HG03439 (cell line): ENCODE results near the gene USP2.

Source experiments
- ATAC-seq: cut with Tn5 transposase; IDR thresholded peaks from one replicate; pipeline ENCODE4 v1.9.1; 2021; ENCODE audit warnings: mild to moderate bottlenecking, moderate library complexity; ENCODE audit not compliant: unreplicated experiment

The USP2 gene

DNA sequence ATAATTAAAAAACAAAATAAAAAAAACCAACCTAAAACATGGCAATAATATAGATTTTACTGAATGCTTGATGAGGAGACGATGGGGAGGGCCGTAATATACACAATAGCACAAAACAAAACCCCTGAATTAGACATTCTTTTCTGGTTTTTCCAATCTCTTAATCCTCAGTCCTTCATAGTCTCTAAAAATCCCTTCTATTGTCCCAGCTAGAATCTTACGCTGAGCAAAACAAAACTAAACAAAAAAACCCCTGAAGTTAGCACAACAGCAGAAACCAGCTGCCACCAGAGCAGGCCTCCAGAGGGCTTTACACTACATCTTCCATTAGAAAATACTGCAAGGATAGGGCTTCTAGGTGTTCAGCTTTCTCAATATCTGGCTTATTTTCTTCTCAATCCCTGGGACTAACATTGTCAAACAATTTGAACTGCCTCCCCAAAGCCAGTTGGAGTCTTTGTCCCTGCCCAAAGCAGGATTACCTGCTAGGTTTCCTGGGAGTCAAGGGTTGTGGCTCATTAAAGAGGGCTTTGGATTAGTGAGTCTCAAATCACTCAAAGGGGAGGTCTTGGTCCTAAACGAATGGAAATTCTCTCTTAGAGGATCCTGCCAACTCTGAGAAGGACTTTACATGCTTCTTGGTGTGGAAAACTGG is 49.3 kb downstream of the USP2 start:
- ATAC-seq = no peak

DNA sequence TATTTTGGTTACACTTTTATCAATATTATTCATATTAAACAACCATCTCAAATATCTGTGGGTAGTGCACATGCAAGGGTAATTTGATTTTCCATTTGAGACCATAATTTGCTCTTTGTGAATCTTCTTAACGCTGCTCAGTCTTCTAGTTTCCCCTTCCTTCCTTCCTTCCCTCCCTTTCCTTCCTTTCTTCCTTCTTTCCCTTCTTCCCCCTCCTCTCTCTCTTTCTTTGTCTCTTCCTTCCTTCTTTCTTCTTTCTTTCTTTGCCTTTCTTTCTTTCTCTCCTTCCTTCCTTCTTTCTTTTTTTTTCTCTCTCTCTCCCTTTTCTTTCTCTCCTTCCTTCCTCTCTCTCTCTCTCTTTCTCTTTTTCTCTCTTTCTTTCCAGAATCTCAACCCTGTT is 51.3 kb downstream of the USP2 start:
- ATAC-seq = no peak

DNA sequence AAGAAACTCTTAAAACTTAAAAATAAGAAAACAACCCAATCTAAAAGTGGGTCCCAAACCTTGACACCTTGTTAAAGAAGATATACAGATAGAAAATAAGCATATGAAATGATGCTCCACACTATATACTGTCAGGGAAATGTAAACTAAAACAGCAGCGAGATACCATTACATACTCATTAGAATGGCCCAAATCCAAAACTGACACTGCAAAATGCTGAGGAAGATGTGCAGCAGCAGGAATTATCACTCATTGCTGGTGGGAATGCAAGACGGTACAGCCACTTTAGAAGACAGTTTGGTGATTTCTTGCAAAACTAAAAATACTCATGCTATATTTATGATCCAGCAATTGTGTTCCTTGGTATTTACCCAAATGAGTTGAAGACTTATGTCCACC is 52.2 kb downstream of the USP2 start:
- ATAC-seq = no peak

DNA sequence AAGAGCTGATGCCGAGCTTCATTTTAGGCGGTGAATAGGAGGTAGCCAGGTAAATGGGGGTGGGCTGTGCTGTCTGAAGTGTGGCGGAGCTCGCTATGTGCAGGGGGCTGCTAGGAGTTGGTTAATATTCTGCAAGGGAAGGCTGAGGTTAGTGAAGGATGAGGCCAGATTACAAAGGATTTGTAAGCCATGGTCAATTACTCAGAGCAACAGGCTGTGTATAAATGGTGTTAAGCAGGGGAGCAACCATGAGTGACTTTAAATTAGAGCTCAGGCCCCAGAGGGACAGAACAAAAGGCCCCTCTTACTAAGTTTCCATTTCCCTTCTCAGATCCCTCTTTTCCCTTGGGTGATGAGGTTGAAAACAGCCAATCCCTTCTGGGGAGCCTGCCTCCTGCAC is 57.3 kb downstream of the USP2 start:
- no peak for ATAC-seq

DNA sequence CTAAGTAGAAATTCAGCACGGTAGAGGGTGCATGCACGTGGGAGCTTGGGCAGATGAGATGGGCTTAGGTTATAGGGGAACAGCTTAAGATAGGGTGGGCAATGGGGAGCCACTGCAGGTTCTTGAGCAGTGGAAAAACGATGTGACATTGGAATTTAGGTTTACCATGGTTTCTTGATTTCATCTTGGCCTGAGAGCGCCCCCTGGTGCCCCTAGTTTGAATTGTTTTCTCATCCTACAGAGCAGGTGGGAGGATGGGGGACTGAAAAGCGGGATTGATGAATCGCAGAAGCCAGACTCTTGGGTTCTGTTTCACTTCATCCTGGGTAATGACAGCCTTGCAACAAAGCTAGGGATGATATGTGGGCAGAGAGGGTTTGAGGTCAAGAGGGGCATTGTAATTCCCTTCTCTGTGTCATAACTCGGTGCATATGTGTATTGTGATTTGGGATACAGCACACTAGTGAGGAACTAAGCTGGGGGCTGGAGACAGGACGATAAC is 57.9 kb downstream of the USP2 start:
- no peak for ATAC-seq

DNA sequence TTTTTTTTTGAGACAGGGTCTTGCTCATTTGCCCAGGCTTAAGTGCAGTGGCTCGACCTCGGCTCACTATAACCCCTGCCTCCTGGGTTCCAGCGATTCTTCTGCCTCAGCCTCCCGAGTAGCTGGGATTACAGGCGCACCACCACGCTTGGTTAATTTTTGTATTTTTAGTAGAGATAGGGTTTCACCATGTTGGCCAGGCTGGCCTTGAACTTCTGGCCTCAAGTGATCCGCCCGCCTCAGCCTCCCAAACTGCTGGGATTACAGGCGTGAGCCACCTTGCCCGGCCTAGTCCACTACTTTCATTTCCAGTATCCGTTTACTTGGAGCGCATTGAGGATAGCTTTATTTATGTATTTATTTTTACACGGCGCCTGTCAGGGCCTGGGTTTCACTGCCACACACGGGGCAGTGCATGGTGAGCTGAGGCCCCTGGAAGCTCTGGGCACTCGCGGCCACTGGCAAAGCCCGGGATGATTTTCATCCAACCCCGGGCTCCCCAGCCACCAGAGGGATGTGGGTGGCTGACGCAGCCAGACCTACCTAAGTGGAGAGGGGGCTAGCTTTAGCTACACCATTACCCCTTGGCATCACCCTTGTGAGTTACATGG is 58.5 kb downstream of the USP2 start:
- ATAC-seq = no peak

DNA sequence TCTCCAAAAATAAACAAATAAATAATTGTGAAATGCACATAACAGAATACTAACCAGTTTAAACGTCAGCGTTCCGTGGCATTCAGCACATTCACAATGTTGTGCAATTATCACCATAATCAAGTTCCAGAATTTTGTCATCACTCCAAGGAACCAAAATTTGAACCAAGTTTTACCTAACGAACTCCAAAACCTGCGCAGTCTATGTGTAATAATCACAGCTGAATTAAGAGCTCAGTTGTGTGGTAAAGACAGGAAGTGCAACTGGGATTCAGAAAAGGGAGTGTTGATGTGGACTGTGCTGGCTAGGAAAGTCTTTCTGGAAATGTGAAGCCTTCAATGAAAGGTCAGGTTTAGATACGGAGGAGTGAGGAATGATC is 59.1 kb downstream of the USP2 start:
- no peak for ATAC-seq

DNA sequence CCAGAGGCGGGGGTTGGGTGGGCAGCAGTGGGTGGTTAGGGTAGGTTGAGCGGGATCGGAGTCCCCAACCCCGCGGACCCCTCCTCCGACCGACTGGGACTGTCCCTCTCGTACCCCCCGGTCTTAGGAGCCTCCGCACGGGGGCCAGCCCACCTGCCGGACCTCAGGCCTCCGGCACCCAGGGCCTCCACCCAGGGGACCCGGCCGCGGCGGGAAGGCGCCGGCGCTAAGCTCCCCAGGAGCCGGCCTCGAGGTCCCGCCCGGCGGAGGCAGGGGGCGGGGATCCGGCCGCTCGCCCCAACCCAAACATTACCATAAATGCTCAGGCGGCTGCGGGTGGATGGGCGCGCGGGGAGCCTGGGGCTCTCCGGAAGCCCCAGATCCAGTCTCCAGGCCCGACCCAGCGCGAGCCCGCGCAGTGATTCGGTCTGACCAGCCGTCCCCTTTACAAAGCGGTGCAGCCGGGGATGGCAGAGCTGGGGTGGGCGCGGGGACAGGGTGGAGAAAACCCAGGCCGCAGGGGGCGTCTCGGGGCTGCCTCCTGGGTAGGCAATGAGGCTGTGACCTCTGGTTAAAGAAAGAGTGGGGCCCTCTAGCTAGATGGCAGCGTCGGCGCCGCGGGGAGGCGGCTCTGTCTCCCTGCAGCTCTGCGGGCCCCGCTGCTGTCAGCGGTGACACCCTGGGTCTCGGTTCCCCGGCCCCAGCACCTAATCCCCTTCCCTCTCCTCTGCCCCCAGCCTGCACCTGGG is 60.5 kb downstream of the USP2 start:
- ATAC-seq = no peak

DNA sequence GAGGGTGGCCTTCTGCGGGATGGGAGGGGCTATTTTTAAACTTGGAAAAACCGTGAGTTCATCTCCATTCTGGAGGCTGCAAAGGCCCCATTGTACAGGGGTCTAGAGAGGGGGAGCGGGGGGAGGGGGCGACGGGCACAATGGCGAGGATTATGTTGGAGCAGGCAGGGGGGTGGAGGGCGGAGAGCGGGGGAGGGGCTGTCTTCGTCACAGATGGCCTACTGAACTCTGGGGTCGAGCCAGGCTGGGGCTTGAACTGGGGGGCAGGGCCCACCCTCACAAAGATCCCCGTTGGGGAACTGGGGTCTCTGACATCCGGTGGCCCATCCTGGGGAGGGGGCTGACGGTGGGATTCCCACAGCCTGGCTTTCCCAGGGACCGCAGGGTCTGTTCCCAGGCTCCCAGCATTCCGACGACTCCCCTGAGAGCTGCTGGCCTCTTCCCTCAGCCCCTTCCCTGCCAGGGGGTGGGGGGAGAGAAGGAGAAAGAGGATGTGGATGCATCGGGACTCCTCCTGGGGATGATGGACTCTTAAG is 61.2 kb downstream of the USP2 start:
- ATAC-seq = no peak

DNA sequence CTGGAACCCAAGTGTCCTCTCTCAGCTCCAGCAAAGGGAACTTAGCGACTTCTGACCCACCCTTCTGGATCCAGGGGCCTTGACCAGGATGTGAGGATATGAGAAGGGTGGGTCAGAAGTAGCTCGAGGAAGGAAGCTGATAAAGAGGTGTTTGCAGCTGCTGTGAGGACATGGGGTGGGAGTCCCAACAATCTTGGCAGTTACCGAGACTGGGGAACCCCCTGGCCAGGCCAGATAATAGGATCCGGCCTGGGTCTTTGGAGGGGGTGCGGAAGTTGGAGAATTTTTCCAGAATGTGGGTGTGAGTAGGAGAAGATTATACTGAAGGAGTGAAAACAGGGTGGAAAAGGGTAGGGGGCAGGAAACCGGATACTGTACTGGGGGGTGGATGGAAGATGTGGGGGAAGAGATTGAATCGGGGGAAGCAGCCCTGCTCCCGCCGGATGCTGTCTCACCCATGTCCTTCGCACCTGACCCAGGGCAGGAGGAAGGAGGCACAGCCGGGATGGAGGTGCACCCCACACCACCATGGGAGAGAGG is 61.7 kb downstream of the USP2 start:
- ATAC-seq = no peak

DNA sequence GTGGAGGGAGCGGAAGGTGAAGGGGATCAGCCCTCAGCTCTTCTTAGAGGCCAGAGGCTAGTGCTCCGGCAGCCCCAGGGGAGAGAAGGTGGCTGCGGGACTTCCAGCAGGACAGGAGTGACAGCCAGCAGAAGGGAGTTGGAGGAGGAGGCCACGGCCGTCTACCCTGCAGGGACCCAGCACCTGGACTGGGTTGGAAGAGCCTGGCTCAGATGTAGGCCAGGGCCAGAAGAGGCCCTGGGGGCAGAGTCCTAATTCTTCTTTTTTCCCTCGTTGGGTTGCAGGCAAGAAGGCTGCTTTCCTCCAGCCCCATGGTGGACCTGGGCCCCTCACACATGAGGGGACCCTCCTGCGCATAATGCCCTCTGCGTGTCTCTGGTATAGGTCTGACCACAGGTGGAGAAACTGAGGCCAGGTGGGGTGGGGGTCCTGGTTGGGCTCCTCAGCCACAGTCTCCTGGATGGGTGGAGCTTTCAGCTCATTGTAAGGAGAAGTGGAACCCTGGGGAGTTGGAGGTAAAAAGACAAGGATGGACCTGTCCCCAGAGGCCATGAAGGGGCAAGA is 62.3 kb downstream of the USP2 start:
- no peak for ATAC-seq

DNA sequence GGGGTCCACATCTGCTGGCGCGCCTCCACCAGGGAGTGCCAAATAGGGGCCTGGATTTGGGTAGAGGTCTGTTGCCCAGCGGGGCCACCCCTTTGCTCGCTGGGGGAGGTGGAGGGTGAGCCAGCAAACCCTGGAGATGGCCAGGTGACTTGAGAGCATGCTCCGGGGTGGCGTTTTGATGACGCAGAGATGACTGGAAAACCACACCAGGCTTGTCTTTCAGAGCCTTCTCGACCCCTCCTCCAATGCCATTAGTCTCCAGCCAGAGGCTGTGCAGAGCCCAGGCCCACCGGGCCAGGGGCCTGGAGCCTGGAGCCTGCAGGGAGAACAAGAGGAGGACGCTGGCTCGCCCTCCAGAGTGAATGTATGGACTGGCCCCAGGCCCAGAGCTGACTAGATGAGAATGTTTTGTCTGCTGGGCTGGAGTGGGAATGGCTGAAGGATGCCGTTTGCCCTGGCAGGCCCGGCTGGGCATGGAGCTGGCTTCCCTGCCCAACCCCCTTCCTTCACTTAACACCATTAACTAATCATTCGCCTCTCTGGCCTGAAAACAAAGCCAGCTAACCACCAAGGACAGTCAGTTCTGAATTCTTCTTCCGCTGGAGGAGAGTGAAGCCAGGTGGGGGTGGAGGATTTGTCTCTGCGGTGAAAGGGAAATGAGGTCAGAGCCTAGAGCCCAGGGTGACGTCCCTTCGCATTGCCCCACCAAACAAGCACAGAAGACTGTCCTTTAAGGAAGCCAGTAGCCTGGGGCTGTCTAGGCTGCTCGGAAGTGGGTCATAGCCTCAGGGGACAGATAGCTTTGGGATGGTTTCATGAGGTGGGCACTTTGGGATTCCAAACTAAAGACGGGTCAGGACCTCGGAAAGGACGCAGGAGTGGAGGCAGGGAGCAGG is 63.0 kb downstream of the USP2 start:
- ATAC-seq = no peak

DNA sequence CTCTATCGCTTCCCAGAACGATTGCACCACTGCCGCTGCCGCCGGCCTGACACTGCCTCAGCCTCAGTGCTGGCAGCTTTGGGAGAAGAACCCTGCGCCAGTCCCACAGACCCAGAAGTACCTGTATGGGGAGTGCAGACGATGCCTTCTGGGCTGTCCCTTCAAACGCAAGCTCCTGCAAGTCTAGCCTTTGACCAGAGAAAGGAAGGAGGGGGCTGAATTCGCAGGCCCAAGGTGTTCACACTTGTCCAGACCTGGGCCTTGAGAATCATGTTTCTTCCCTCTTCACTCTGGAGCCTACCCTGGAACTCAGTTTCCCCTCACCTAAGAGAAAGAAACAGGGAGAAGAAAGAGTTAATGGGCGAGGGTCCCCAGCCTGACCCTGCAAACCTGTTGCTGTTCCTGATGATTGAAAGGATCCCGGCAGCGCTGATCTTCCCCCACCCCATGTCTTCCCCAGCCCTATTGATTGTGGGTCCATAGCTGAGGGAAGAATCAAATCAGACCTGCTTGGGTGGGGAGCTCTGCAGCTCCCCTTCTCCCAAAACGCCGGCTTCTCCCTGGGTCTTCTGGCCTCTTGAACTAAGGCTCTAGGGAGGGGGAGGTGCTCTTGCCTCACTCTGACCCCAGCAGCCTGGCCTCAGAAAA is 63.8 kb downstream of the USP2 start:
- no peak for ATAC-seq

DNA sequence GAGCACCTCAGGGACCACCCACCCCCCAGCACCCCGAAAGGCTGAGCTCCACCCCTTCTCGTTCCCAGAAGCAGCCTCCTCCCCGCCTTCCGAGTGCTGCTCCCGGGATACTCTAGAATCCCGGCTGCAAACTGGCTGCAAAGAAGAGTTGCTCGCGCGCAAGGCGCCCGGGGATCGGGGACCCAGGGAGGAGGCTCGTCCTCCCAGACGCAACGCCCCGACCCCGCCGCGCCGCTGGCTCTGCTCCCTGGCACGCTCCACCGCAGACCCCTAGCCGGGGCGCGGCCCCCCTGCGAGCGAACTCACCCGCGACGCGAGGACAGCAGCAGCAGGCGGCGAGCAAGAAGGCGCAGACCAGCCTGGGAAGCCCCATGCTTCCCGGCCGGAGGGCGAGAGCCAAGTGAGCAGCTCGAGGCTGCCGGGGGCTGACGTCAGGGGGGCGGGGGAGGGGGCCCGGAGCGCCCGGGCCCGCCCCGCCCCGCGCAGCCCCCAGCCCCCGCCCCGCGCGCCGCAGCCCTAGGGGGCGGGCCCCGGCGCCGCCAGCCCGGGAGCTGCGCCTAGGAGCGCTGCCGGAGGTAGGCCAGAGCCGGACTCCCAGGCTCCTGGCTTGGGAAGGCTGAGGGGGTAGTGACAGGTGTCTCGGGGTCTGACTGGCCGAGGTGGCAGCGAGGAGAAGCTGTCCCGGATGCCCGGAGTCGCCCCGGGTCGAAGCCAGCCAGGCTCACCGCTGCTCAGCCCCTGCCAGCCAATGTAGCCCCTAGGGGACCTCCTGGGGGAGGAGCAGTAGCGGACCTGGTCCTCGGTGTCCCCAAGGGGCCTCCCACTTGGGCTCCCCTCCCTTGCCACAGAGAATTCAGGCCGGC is 64.5 kb downstream of the USP2 start, which contains the start of gene MCAM:
MCAM (minus strand) TSS at position 402 of the 863 bp plus-strand sequence; CDS start at position 373, 29 bp downstream.
- ATAC-seq = no peak

DNA sequence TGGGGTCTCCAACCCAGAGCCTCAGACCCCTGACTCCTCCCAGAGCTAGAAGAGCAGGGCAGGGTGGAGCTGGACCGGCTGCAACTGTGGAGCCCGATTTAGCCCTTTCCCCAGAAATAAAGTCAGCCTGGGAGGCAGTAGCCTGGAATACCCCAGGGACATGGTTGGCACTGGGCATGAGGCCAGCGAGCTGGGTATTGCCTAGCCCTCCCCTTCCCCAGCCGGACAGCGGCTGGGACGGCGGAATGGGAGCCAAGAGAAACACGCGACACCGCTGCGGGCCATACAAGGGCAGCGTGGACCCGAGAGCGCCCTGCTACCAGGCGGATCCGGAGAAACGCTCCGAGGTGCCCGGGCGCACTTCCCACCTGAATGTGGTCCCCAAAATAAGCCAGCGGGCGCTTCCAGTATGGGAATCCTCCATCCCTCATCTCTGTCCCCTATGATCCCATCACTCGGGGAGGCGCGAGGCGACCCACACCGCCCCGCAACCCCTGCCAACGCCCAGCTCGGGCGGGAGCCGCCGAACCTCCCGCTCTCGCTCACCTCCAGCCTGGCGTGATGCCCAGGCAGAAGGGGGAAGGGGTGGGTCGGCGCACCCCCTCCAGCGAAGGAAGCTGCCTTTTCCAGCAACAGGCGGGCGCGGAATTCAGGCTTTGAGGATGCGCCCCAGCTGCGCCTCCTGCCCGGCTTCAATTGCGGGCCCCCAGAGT is 65.3 kb downstream of the USP2 start:
- no peak for ATAC-seq

DNA sequence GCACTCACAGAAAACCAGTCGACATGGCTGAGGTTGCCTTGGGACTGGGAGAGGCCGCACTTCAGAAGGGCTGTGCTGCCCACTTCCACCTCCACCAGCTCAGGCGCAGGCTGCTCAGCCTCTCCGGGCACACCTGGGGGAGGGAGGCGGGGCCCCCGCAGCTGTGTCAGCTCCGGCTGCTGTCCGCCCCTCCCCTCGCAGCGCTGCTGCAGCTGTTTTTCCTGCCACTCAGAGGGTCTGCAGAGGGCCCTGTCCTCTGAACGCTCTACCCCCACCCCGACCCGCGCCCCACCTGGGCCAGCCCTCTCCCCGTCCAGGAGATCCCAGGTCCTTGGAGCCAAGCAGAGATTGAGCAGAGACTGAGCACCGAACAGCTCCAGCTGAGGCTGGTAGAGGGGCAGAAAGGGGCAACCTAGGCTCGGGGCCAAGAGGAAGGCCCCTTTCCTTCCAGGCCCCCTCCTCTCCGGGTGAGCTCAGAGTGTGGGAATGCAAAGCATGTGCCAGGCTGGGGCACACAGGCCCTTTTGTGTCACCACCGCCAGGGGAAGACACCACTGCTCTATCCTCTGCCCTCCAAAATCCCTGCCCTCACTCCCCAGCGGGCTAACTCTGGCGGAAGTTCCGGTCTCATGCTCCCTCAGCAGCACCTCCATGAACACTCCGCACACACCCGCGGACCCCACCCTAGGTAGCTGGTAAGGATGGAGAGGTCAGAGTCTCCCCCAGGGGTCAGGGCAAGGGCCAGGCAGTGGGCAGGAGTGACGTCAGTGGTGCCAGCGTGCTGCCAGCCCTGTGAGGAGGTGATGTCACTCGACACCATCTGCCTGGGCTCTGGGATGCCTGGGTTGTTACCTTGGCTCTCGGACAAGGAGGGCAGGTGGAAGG is 66.1 kb downstream of the USP2 start:
- ATAC-seq = no peak

DNA sequence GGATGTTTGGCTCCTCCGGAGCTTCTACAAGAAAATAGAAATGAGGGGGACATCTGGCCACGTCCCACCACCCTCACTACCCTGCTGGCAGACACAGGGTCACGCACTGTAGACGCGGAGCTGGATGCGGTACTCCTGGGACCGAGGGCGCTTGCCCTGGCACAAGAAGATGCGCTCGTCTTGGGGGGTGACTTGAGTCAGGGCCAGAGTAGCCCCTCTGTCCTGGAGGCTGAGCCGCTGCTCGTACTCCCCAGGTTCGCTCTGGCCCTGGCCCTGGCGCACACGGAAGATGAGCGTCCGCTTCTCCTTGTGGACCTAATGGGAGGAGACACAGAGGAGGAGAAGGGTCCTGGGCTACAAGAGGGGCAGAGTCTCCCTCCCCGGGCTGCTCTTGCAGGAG is 66.8 kb downstream of the USP2 start:
- ATAC-seq = no peak
